GM04504 (cell line): ENCODE measurements around the gene GLCCI1.
A peak's percentile ranks its signal among the peaks of the same experiment; 100 is the strongest.
"Not testable (repeated sequence)": the region's sequence is repeated elsewhere in the genome, so short reads cannot be mapped to it uniquely, and the experiment has no call there.

Source experiments
- DNase-seq: peaks from one replicate; pipeline ENCODE4 v3.0.0-alpha.2; 2012; ENCODE audit warnings: low read depth

The GLCCI1 gene

GRCh38 chr7:8094164-8095140, 125.9 kb downstream of the GLCCI1 start:
- DNase-seq = no peak

GRCh38 chr7:8101292-8101691, 132.7 kb downstream of the GLCCI1 start:
- DNase-seq = not testable (repeated sequence)

GRCh38 chr7:8103282-8103681, 134.7 kb downstream of the GLCCI1 start:
- DNase-seq = no peak

- DNase-seq = no peak
These were observed 137.0 kb downstream of the GLCCI1 start for GRCh38 chr7:8105449-8106095.

GRCh38 chr7:8109196-8110022, 140.8 kb downstream of the GLCCI1 start:
- DNase-seq = peak; percentile 3

- no peak for DNase-seq
These were observed 142.8 kb downstream of the GLCCI1 start for GRCh38 chr7:8111282-8111960.

GRCh38 chr7:8112685-8113084, 144.1 kb downstream of the GLCCI1 start:
- DNase-seq = no peak

- no peak for DNase-seq
These were observed 144.6 kb downstream of the GLCCI1 start for GRCh38 chr7:8113184-8113583.

GRCh38 chr7:8114175-8114574, 145.6 kb downstream of the GLCCI1 start:
- DNase-seq = no peak

GRCh38 chr7:8115547-8116402, 147.2 kb downstream of the GLCCI1 start:
- no peak for DNase-seq

GRCh38 chr7:8117195-8117594, 148.6 kb downstream of the GLCCI1 start:
- DNase-seq = no peak

GRCh38 chr7:8119262-8119661, 150.7 kb downstream of the GLCCI1 start:
- no peak for DNase-seq

- no peak for DNase-seq
These were observed 151.9 kb downstream of the GLCCI1 start for GRCh38 chr7:8120390-8121058.

GRCh38 chr7:8121243-8121642, 152.6 kb downstream of the GLCCI1 start:
- DNase-seq = no peak

GRCh38 chr7:8125680-8126444, 157.3 kb downstream of the GLCCI1 start:
- DNase-seq = no peak

GRCh38 chr7:8126601-8127167, 158.1 kb downstream of the GLCCI1 start:
- DNase-seq = no peak

GRCh38 chr7:8128449-8129317, 160.1 kb downstream of the GLCCI1 start:
- no peak for DNase-seq

- DNase-seq = no peak
These were observed 160.7 kb downstream of the GLCCI1 start for GRCh38 chr7:8129318-8129659.
